ENCODE results near the gene ALOX5AP.
A peak's percentile ranks its signal among the peaks of the same experiment; 100 is the strongest.

The ALOX5AP gene

GRCh38 chr13:30770929-30771328 lies 35.6 kb downstream of the ALOX5AP start:
- no peak for DNase-seq

- DNase-seq: no peak
These were observed 38.2 kb downstream of the ALOX5AP start for GRCh38 chr13:30773561-30773960.

GRCh38 chr13:30774214-30774730 lies 38.9 kb downstream of the ALOX5AP start:
- no peak for DNase-seq

- DNase-seq: no peak
These were observed 41.3 kb downstream of the ALOX5AP start for GRCh38 chr13:30776661-30777060.

GRCh38 chr13:30779016-30779415 lies 43.7 kb downstream of the ALOX5AP start:
- DNase-seq: no peak

- no peak for DNase-seq
These were observed 44.3 kb downstream of the ALOX5AP start for GRCh38 chr13:30779608-30780007.

GRCh38 chr13:30780338-30780981 lies 45.1 kb downstream of the ALOX5AP start:
- DNase-seq: no peak

- no peak for DNase-seq
These were observed 50.0 kb downstream of the ALOX5AP start for GRCh38 chr13:30785191-30785850.

- no peak for DNase-seq
These were observed 51.3 kb downstream of the ALOX5AP start for GRCh38 chr13:30786648-30787047.

GRCh38 chr13:30787738-30788525 lies 52.6 kb downstream of the ALOX5AP start:
- DNase-seq: no peak

GRCh38 chr13:30789166-30789862 lies 54.0 kb downstream of the ALOX5AP start:
- DNase-seq: no peak

GRCh38 chr13:30790592-30790991 lies 55.2 kb downstream of the ALOX5AP start:
- DNase-seq: no peak

GRCh38 chr13:30791354-30792001 lies 56.1 kb downstream of the ALOX5AP start:
- DNase-seq: no peak

- peak; percentile 93 for DNase-seq
These were observed 57.1 kb downstream of the ALOX5AP start for GRCh38 chr13:30792285-30793000.

- DNase-seq: peak; percentile 62
These were observed 60.8 kb downstream of the ALOX5AP start for GRCh38 chr13:30796132-30796572.

GRCh38 chr13:30796631-30797601 lies 61.6 kb downstream of the ALOX5AP start:
- no peak for DNase-seq

GRCh38 chr13:30797847-30798535 lies 62.6 kb downstream of the ALOX5AP start:
- DNase-seq: no peak

GRCh38 chr13:30798776-30799355 lies 63.5 kb downstream of the ALOX5AP start:
- peak; percentile 76 for DNase-seq

- peak; percentile 46 for DNase-seq
These were observed 64.0 kb downstream of the ALOX5AP start for GRCh38 chr13:30799356-30799824.

All from HCEC 1CT (cell line).